ENCODE measurements around the gene LAG3. TPM values are rescaled to one million over a fixed set of nuclear protein-coding genes. Genes with fewer than 3 reads are reported as not detected.

The LAG3 gene
- total RNA-seq, 2 experiments from 2014 or later = 0.19 TPM; not detected in 1

DNA sequence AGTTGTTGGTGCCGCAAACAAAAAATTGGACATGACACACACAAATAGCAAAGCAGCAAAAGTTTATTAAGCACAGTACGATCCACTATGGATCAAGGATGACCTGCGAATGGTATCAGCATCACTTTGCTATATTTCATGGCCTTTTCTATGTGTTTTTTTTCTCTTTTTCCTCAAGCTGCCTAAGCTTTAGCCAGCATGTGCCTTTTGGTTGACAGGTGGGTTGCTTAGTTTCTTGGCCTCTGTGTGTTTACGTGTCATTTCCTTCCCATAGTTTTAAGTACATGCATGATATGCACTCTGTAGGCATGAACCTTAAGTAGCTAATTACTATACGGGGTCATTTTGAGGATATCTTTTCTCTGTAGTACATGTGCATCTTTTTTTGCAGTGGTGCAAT lies 26.8 kb downstream of the LAG3 start:
- no peak overlapping the region for H3K4me2 ChIP-seq (ENCODE audit: low read length)
- intact Hi-C loops (cut with micrococcal nuclease; ENCODE audit: unreplicated experiment) = no loop called here
- H3K9me3 ChIP-seq (ENCODE audit: low read length) = no peaks in the 10 kb centered on the region
- H3K36me3 ChIP-seq (ENCODE audit: insufficient read depth, low read length) = no peaks in the 10 kb centered on the region
- H2AFZ ChIP-seq (ENCODE audit: low read length) = no peak overlapping the region
- TF ChIP-seq EZH2phosphoT487 (IDR thresholded peaks at IDR 0.05; ENCODE audit: borderline replicate concordance, low read depth, low read length) = no peak
- TF ChIP-seq, protein P1, sequence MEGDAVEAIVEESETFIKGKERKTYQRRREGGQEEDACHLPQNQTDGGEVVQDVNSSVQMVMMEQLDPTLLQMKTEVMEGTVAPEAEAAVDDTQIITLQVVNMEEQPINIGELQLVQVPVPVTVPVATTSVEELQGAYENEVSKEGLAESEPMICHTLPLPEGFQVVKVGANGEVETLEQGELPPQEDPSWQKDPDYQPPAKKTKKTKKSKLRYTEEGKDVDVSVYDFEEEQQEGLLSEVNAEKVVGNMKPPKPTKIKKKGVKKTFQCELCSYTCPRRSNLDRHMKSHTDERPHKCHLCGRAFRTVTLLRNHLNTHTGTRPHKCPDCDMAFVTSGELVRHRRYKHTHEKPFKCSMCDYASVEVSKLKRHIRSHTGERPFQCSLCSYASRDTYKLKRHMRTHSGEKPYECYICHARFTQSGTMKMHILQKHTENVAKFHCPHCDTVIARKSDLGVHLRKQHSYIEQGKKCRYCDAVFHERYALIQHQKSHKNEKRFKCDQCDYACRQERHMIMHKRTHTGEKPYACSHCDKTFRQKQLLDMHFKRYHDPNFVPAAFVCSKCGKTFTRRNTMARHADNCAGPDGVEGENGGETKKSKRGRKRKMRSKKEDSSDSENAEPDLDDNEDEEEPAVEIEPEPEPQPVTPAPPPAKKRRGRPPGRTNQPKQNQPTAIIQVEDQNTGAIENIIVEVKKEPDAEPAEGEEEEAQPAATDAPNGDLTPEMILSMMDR (conservative IDR thresholded peaks at IDR 0.05; ENCODE audit: low read length) = no peak
- H3K9me2 ChIP-seq (ENCODE audit: insufficient read depth, low read length) = no peaks in the 10 kb centered on the region
- ChIA-PET CTCF (ENCODE audit: unreplicated experiment) (no interaction called here), POLR2A (no interaction called here)
- no peaks in the 10 kb centered on the region for H3K79me2 ChIP-seq (ENCODE audit: insufficient read depth, low read depth, low read length)
- no peaks in the 10 kb centered on the region for H4K20me1 ChIP-seq (ENCODE audit: insufficient read depth, low read length)
- DNase-seq (ENCODE audit: low spot score) = no peak
- no peaks in the 10 kb centered on the region for H3K4me1 ChIP-seq (ENCODE audit: insufficient read depth, low read length, poor library complexity, severe bottlenecking)
- H3K4me3 ChIP-seq (ENCODE audit: low read depth, low read length, poor library complexity, severe bottlenecking) = no peak overlapping the region
- H3K27ac ChIP-seq (ENCODE audit: low read depth, low read length, poor library complexity, severe bottlenecking) = no peak overlapping the region
- BruUV-seq (replicated peaks) = no TSS peak

DNA sequence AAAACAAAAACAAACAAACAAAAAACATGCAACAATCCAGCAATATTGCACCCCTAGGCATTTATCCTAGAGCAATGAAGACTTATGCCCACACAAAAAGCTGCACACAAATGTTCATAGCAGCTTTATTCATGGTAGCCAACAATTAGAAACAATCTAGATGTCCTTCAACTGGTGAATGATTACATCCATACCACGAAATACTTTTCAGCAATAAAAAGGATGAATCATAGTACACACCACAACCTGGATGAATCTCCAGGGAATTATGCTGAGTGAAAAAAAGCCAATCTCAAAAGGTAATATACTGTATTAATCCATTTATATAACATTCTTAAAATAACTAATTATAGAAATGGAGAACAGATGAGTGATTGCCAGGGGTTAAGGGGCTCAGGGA lies 34.9 kb downstream of the LAG3 start:
- DNase-seq (ENCODE audit: low spot score) = no peak
- no peak overlapping the region for H2AFZ ChIP-seq (ENCODE audit: low read length)
- ChIA-PET POLR2A (no interaction called here), CTCF (ENCODE audit: unreplicated experiment) (no interaction called here)
- no peak overlapping the region for H3K4me2 ChIP-seq (ENCODE audit: low read length)
- H3K79me2 ChIP-seq (ENCODE audit: insufficient read depth, low read depth, low read length) = no peaks in the 10 kb centered on the region
- no peaks in the 10 kb centered on the region for H3K9me3 ChIP-seq (ENCODE audit: low read length)
- H3K4me1 ChIP-seq (ENCODE audit: insufficient read depth, low read length, poor library complexity, severe bottlenecking) = peaks cover 4% of the 10 kb centered on the region
- no peaks in the 10 kb centered on the region for H3K36me3 ChIP-seq (ENCODE audit: insufficient read depth, low read length)
- H4K20me1 ChIP-seq (ENCODE audit: insufficient read depth, low read length) = no peaks in the 10 kb centered on the region
- H3K27ac ChIP-seq (ENCODE audit: low read depth, low read length, poor library complexity, severe bottlenecking) = no peak overlapping the region
- no peak for TF ChIP-seq EZH2phosphoT487 (IDR thresholded peaks at IDR 0.05; ENCODE audit: borderline replicate concordance, low read depth, low read length)
- TF ChIP-seq, protein P1 (conservative IDR thresholded peaks at IDR 0.05; ENCODE audit: low read length) = no peak
- no peak overlapping the region for H3K4me3 ChIP-seq (ENCODE audit: low read depth, low read length, poor library complexity, severe bottlenecking)
- intact Hi-C loops (cut with micrococcal nuclease; ENCODE audit: unreplicated experiment) = no loop called here
- H3K9me2 ChIP-seq (ENCODE audit: insufficient read depth, low read length) = no peaks in the 10 kb centered on the region
- no TSS peak for BruUV-seq (replicated peaks)

DNA sequence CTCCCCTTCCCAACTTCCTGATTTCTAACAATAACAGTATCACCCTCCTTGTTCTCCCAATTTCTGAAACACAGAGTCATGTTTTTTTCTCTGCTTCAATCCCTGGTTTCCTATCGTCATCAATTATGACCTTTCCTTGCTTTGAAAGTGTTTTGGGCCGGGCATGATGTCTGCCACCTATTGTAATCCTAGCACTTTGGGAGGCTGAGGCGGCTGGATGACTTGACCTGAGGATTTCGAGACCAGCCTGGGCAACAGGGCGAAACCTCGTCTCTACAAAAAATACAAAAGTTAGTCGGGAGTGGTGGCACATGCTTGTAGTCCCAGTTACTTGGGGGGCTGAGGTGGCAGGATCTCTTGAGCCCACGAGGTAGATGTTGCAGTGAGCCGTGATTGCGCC lies 36.7 kb downstream of the LAG3 start:
- H2AFZ ChIP-seq (ENCODE audit: low read length) = no peak overlapping the region
- no peak overlapping the region for H3K4me2 ChIP-seq (ENCODE audit: low read length)
- POLR2A ChIA-PET = interaction anchor here (1.1 kb wide), 1 partner anchor 17 kb away, joined by 3 read pairs; no protein-coding TSS in a partner anchor
- intact Hi-C loops (cut with micrococcal nuclease; ENCODE audit: unreplicated experiment) = no loop called here
- peaks cover 18% of the 10 kb centered on the region for H3K4me1 ChIP-seq (ENCODE audit: insufficient read depth, low read length, poor library complexity, severe bottlenecking)
- no peaks in the 10 kb centered on the region for H3K36me3 ChIP-seq (ENCODE audit: insufficient read depth, low read length)
- DNase-seq (ENCODE audit: low spot score) = no peak
- no peaks in the 10 kb centered on the region for H3K9me3 ChIP-seq (ENCODE audit: low read length)
- CTCF ChIA-PET (ENCODE audit: unreplicated experiment) = no interaction called here
- no TSS peak for BruUV-seq (replicated peaks)
- H3K79me2 ChIP-seq (ENCODE audit: insufficient read depth, low read depth, low read length) = no peaks in the 10 kb centered on the region
- no peak overlapping the region for H3K27ac ChIP-seq (ENCODE audit: low read depth, low read length, poor library complexity, severe bottlenecking)
- no peaks in the 10 kb centered on the region for H3K9me2 ChIP-seq (ENCODE audit: insufficient read depth, low read length)
- TF ChIP-seq, protein P1 (conservative IDR thresholded peaks at IDR 0.05; ENCODE audit: low read length) = no peak
- H4K20me1 ChIP-seq (ENCODE audit: insufficient read depth, low read length) = no peaks in the 10 kb centered on the region
- no peak overlapping the region for H3K4me3 ChIP-seq (ENCODE audit: low read depth, low read length, poor library complexity, severe bottlenecking)
